HEK293 (cell line): ENCODE data around the gene VCPKMT.
A peak's percentile ranks its signal among the peaks of the same experiment; 100 is the strongest.

Experiments used
- CTCF ChIA-PET: fragments of 350-600 bp; formaldehyde crosslinking; extraction: SDS; loops from one replicate; lab custom pipeline; 2021; ENCODE audit warnings: antibody characterized with exemption; lab: Yijun Ruan, JAX
- POLR2A ChIA-PET: fragments of 300-600 bp; formaldehyde crosslinking; extraction: SDS; loops from one replicate; lab custom pipeline; 2020; ENCODE audit warnings: antibody characterized with exemption, inconsistent platforms; lab: Yijun Ruan, JAX
- H3K27ac ChIP-seq: fragments of 200-500 bp; sonication (Bioruptor generic); 2 replicates; pipeline ENCODE4 v1.5.1; 2014; ENCODE audit warnings: low read depth, low read length, control low read depth, inconsistent platforms; ENCODE audit errors: extremely low read depth
- H3K36me3 ChIP-seq, 2 experiments: fragments of 200-500 bp in 1 of 2; sonication (Bioruptor generic) in 1 of 2; 1 replicate in 1 of 2; 2 replicates in 1 of 2; pipeline ENCODE4 v1.5.1; 2014 to 2017; ENCODE audit warnings: inconsistent platforms in 2 of 2, low read length in 2 of 2; ENCODE audit not compliant: control insufficient read depth in 2 of 2, insufficient read depth in 1 of 2
- H3K4me1 ChIP-seq: fragments of 200-500 bp; sonication (Bioruptor generic); 2 replicates; pipeline ENCODE4 v1.5.1; 2014; ENCODE audit warnings: mild to moderate bottlenecking, low read length, inconsistent platforms; ENCODE audit not compliant: control insufficient read depth, insufficient read depth
- H3K4me3 ChIP-seq: 2 replicates; pipeline ENCODE4 v1.5.1; 2011; ENCODE audit warnings: low read depth, mild to moderate bottlenecking, control low read depth, low read length, moderate library complexity
- H3K9me3 ChIP-seq: fragments of 200-500 bp; sonication (Bioruptor generic); 2 replicates; pipeline ENCODE4 v1.5.1; 2014; ENCODE audit warnings: low read depth, low read length, inconsistent platforms; ENCODE audit not compliant: control insufficient read depth, insufficient read depth
- FEZF1 ChIP-seq: fragments of 450-650 bp; formaldehyde crosslinking; IDR thresholded peaks from 2 replicates; pipeline ENCODE4 v1.5.1; 2016; ENCODE audit warnings: missing biosample characterization, missing genetic modification characterization
- MZF1 ChIP-seq: fragments of 450-650 bp; formaldehyde crosslinking; IDR thresholded peaks from 2 replicates; pipeline ENCODE4 v1.5.1; 2017; ENCODE audit warnings: missing biosample characterization, missing genetic modification characterization, borderline replicate concordance
- OSR2 ChIP-seq: fragments of 450-650 bp; formaldehyde crosslinking; IDR thresholded peaks from 2 replicates; pipeline ENCODE4 v1.5.1; 2016; ENCODE audit warnings: missing biosample characterization, missing genetic modification characterization
- PRDM4 ChIP-seq: fragments of 450-650 bp; formaldehyde crosslinking; IDR thresholded peaks from 2 replicates; pipeline ENCODE4 v1.5.1; 2017; ENCODE audit warnings: missing biosample characterization, missing genetic modification characterization
- ZBTB20 ChIP-seq: fragments of 450-650 bp; formaldehyde crosslinking; IDR thresholded peaks from 2 replicates; pipeline ENCODE4 v1.5.1; 2016; ENCODE audit warnings: missing biosample characterization, missing genetic modification characterization
- ZBTB21 ChIP-seq: fragments of 450-650 bp; formaldehyde crosslinking; IDR thresholded peaks from 2 replicates; pipeline ENCODE4 v1.5.1; 2017; ENCODE audit warnings: missing biosample characterization, missing genetic modification characterization
- ZNF138 ChIP-seq: fragments of 450-650 bp; formaldehyde crosslinking; IDR thresholded peaks from 2 replicates; pipeline ENCODE4 v1.5.1; 2016; ENCODE audit warnings: missing biosample characterization, missing genetic modification characterization, borderline replicate concordance
- ZNF146 ChIP-seq: fragments of 450-650 bp; formaldehyde crosslinking; IDR thresholded peaks from 2 replicates; pipeline ENCODE4 v1.5.1; 2016; ENCODE audit warnings: missing biosample characterization, missing genetic modification characterization
- ZNF211 ChIP-seq: fragments of 450-650 bp; formaldehyde crosslinking; IDR thresholded peaks from 2 replicates; pipeline ENCODE4 v1.5.1; 2016; ENCODE audit warnings: low read depth, missing biosample characterization, missing genetic modification characterization
- ZNF221 ChIP-seq: fragments of 450-650 bp; formaldehyde crosslinking; IDR thresholded peaks from 2 replicates; pipeline ENCODE4 v1.5.1; 2017; ENCODE audit warnings: missing biosample characterization, missing genetic modification characterization, borderline replicate concordance
- ZNF280D ChIP-seq: fragments of 450-650 bp; formaldehyde crosslinking; IDR thresholded peaks from 2 replicates; pipeline ENCODE4 v1.5.1; 2016; ENCODE audit warnings: missing biosample characterization, missing genetic modification characterization
- ZNF324 ChIP-seq: fragments of 450-650 bp; formaldehyde crosslinking; IDR thresholded peaks from 2 replicates; pipeline ENCODE4 v1.5.1; 2016; ENCODE audit warnings: missing biosample characterization, missing genetic modification characterization
- ZNF391 ChIP-seq: fragments of 450-650 bp; formaldehyde crosslinking; IDR thresholded peaks from 2 replicates; pipeline ENCODE4 v1.5.1; 2016; ENCODE audit warnings: low read depth, missing biosample characterization, missing genetic modification characterization, borderline replicate concordance
- ZNF398 ChIP-seq: fragments of 450-650 bp; formaldehyde crosslinking; IDR thresholded peaks from 2 replicates; pipeline ENCODE4 v1.5.1; 2017; ENCODE audit warnings: missing biosample characterization, missing genetic modification characterization
- ZNF521 ChIP-seq: fragments of 450-650 bp; formaldehyde crosslinking; IDR thresholded peaks from 2 replicates; pipeline ENCODE4 v1.5.1; 2017; ENCODE audit warnings: missing biosample characterization, mild to moderate bottlenecking, missing genetic modification characterization
- ZNF548 ChIP-seq: fragments of 450-650 bp; formaldehyde crosslinking; IDR thresholded peaks from 2 replicates; pipeline ENCODE4 v1.5.1; 2016; ENCODE audit warnings: missing biosample characterization, missing genetic modification characterization
- ZNF76 ChIP-seq: fragments of 450-650 bp; formaldehyde crosslinking; IDR thresholded peaks from 2 replicates; pipeline ENCODE4; 2016; ENCODE audit warnings: low read depth, missing biosample characterization, missing genetic modification characterization, borderline replicate concordance
- ZNF768 ChIP-seq: fragments of 450-650 bp; formaldehyde crosslinking; IDR thresholded peaks from 2 replicates; pipeline ENCODE4 v1.5.1; 2018; ENCODE audit warnings: missing biosample characterization, mild to moderate bottlenecking, missing genetic modification characterization
- ZSCAN16 ChIP-seq: fragments of 450-650 bp; formaldehyde crosslinking; IDR thresholded peaks from 2 replicates; pipeline ENCODE4 v1.5.1; 2016; ENCODE audit warnings: missing biosample characterization, missing genetic modification characterization
- TF ChIP-seq, protein P1 (sequence below): fragments of 450-650 bp; formaldehyde crosslinking; IDR thresholded peaks from 2 replicates; pipeline ENCODE4 v1.5.1; 2017; ENCODE audit warnings: missing biosample characterization, missing genetic modification characterization

VCPKMT gene

DNA sequence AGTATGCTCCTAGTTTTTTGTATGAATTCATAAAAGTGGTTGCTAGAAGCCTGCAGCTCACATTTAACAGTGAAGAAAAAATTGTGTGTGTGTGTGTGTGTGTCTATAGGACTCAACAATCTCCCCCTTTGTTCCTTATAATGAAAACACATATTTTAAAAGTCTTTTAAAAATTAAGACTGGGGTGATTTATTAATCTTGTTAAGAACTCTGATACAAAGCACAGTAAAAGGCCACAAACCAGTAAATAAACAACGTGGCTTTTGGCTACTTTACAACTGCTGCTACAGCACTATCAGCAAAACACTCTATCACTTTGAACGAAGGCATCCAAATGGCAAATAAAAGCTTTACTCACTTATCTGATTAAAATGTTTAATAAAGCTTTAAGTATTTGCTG, 594 bp upstream of the VCPKMT start:
- Histone ChIP-seq H3K27ac (peak overlapping the region; percentile 45; the same call in 1 of the 2 replicates), H3K4me3 (0 out of 2 replicates have a peak overlapping the region, but pooled peaks have one; percentile 4)
- TF ChIP-seq ZNF521 (tag by site-specific recombination) (no peak), ZNF324 (no peak), PRDM4 (no peak), ZNF768 (tag by site-specific recombination) (no peak), ZNF398 (tag by site-specific recombination) (no peak), OSR2 (tag by site-specific recombination) (no peak), ZNF548 (no peak), ZNF138 (no peak), ZNF146 (tag by site-specific recombination) (no peak), ZNF76 (tag by site-specific recombination) (no peak), ZNF211 (tag by site-specific recombination) (no peak), ZBTB21 (tag by site-specific recombination) (no peak), ZNF221 (no peak), ZNF391 (tag by site-specific recombination) (no peak), MZF1 (no peak), FEZF1 (tag by site-specific recombination) (no peak)
- TF ChIP-seq, protein P1, sequence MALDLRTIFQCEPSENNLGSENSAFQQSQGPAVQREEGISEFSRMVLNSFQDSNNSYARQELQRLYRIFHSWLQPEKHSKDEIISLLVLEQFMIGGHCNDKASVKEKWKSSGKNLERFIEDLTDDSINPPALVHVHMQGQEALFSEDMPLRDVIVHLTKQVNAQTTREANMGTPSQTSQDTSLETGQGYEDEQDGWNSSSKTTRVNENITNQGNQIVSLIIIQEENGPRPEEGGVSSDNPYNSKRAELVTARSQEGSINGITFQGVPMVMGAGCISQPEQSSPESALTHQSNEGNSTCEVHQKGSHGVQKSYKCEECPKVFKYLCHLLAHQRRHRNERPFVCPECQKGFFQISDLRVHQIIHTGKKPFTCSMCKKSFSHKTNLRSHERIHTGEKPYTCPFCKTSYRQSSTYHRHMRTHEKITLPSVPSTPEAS, result no peak
- TF ChIP-seq, all 188 proteins: peak for 0
- H3K36me3 ChIP-seq, result peaks cover 31 to 34% of the 10 kb centered on the region in 2 experiments
- ChIA-PET CTCF (interaction anchor here (0.9 to 1.5 kb wide), 2 partner anchors 221 to 255 kb away, joined by 3 to 9 read pairs; no protein-coding TSS in a partner anchor), POLR2A (interaction anchor here (0.9 to 2.0 kb wide), 4 partner anchors 195 to 264 kb away, joined by 3 to 6 read pairs (median 4); partner anchors contain the start of genes ARF6, DMAC2L, L2HGDH and NEMF)
- no peaks in the 10 kb centered on the region for H3K9me3 ChIP-seq
- H3K4me1 ChIP-seq, result peaks cover 6% of the 10 kb centered on the region

DNA sequence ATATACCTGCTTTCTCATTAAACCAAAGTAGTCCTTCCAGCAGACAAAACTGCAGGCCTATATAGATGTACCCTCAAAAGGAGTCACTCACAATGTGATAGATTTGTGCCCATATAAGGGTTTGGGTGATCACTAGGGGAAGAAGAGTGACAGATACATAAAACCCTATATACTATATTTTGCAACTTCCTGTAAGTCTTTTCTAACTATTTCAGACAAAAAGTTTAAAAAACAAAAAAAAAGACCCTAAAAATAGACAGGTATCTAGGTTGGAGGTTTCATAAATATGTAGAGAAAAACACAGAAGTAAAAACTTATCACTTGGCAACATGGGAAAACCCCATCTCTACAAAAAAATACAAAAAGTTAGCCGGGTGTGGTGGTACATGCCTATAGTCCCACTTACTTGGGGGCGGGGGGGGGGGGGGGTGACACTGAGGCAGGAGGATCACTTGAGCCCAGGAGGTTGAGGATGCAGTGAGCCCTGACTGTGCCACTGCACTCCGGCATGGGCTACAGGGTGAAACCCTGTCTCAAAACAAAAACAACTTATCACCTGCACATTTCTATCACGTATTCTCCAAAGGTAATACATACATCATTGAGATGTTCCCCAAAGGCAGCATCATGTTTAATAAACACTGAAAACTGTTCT, 2.9 kb downstream of the VCPKMT start:
- ChIA-PET CTCF (interaction anchor here (1.1 kb wide), 1 partner anchor 9 kb away, joined by 3 read pairs; no protein-coding TSS in a partner anchor), POLR2A (no interaction called here)
- no peaks in the 10 kb centered on the region for H3K9me3 ChIP-seq
- H3K4me1 ChIP-seq, result peaks cover 6% of the 10 kb centered on the region
- no peak overlapping the region for H3K27ac ChIP-seq
- H3K4me3 ChIP-seq, result no peak overlapping the region
- TF ChIP-seq ZBTB20, result no peak
- TF ChIP-seq ZSCAN16 (tag by site-specific recombination), result no peak
- TF ChIP-seq ZNF280D (tag by site-specific recombination), result no peak
- H3K36me3 ChIP-seq, result peaks cover 62 to 66% of the 10 kb centered on the region in 2 experiments
